HEK293 (cell line): Measurements from ENCODE around the gene DYRK2.
A peak's percentile ranks its signal among the peaks of the same experiment; 100 is the strongest.

Experiments
- CTCF ChIA-PET: fragments of 350-600 bp; formaldehyde crosslinking; extraction: SDS; loops from one replicate; lab custom pipeline; 2021; ENCODE audit warnings: antibody characterized with exemption; lab: Yijun Ruan, JAX
- POLR2A ChIA-PET: fragments of 300-600 bp; formaldehyde crosslinking; extraction: SDS; loops from one replicate; lab custom pipeline; 2020; ENCODE audit warnings: antibody characterized with exemption, inconsistent platforms; lab: Yijun Ruan, JAX
- H3K27ac ChIP-seq: fragments of 200-500 bp; sonication (Bioruptor generic); 2 replicates; pipeline ENCODE4 v1.5.1; 2014; ENCODE audit warnings: low read depth, low read length, control low read depth, inconsistent platforms; ENCODE audit errors: extremely low read depth
- H3K36me3 ChIP-seq, 2 experiments: fragments of 200-500 bp in 1 of 2; sonication (Bioruptor generic) in 1 of 2; 1 replicate in 1 of 2; 2 replicates in 1 of 2; pipeline ENCODE4 v1.5.1; 2014 to 2017; ENCODE audit warnings: inconsistent platforms in 2 of 2, low read length in 2 of 2; ENCODE audit not compliant: control insufficient read depth in 2 of 2, insufficient read depth in 1 of 2
- H3K4me1 ChIP-seq: fragments of 200-500 bp; sonication (Bioruptor generic); 2 replicates; pipeline ENCODE4 v1.5.1; 2014; ENCODE audit warnings: mild to moderate bottlenecking, low read length, inconsistent platforms; ENCODE audit not compliant: control insufficient read depth, insufficient read depth
- H3K4me3 ChIP-seq: 2 replicates; pipeline ENCODE4 v1.5.1; 2011; ENCODE audit warnings: low read depth, mild to moderate bottlenecking, control low read depth, low read length, moderate library complexity
- H3K9me3 ChIP-seq: fragments of 200-500 bp; sonication (Bioruptor generic); 2 replicates; pipeline ENCODE4 v1.5.1; 2014; ENCODE audit warnings: low read depth, low read length, inconsistent platforms; ENCODE audit not compliant: control insufficient read depth, insufficient read depth
- GLIS1 ChIP-seq: fragments of 450-650 bp; formaldehyde crosslinking; IDR thresholded peaks from 2 replicates; pipeline ENCODE4 v1.5.1; 2016; ENCODE audit warnings: missing biosample characterization, missing genetic modification characterization
- KLF7 ChIP-seq: fragments of 450-650 bp; formaldehyde crosslinking; IDR thresholded peaks from 2 replicates; pipeline ENCODE4 v1.5.1; 2016; ENCODE audit warnings: missing biosample characterization, missing genetic modification characterization, borderline replicate concordance
- MEIS1 ChIP-seq: sonication (generic); formaldehyde crosslinking; IDR thresholded peaks from 2 replicates; pipeline ENCODE4 v1.8.1; 2022; ENCODE audit warnings: missing genetic modification reagents, mild to moderate bottlenecking, borderline replicate concordance
- SP7 ChIP-seq: fragments of 450-650 bp; formaldehyde crosslinking; IDR thresholded peaks from 2 replicates; pipeline ENCODE4 v1.5.1; 2016; ENCODE audit warnings: missing biosample characterization, missing genetic modification characterization
- WT1 ChIP-seq: fragments of 450-650 bp; formaldehyde crosslinking; IDR thresholded peaks from 2 replicates; pipeline ENCODE4 v1.5.1; 2016; ENCODE audit warnings: missing biosample characterization, missing genetic modification characterization
- ZBTB1 ChIP-seq: fragments of 450-650 bp; formaldehyde crosslinking; IDR thresholded peaks from 2 replicates; pipeline ENCODE4 v1.5.1; 2016; ENCODE audit warnings: missing biosample characterization, missing genetic modification characterization
- ZNF221 ChIP-seq: fragments of 450-650 bp; formaldehyde crosslinking; IDR thresholded peaks from 2 replicates; pipeline ENCODE4 v1.5.1; 2017; ENCODE audit warnings: missing biosample characterization, missing genetic modification characterization, borderline replicate concordance
- ZNF350 ChIP-seq: fragments of 450-650 bp; formaldehyde crosslinking; IDR thresholded peaks from 2 replicates; pipeline ENCODE4 v1.5.0; 2017; ENCODE audit warnings: missing biosample characterization, mild to moderate bottlenecking, missing genetic modification characterization
- ZNF394 ChIP-seq: fragments of 450-650 bp; formaldehyde crosslinking; IDR thresholded peaks from 2 replicates; pipeline ENCODE4 v1.5.1; 2016; ENCODE audit warnings: missing biosample characterization, missing genetic modification characterization, mild to moderate bottlenecking, moderate library complexity, borderline replicate concordance
- ZNF530 ChIP-seq: fragments of 450-650 bp; formaldehyde crosslinking; IDR thresholded peaks from 2 replicates; pipeline ENCODE4 v1.5.1; 2016; ENCODE audit warnings: low read depth, missing biosample characterization, missing genetic modification characterization
- ZNF561 ChIP-seq: fragments of 450-650 bp; IDR thresholded peaks from 2 replicates; pipeline ENCODE4 v1.5.1; 2018; ENCODE audit warnings: missing biosample characterization, missing genetic modification characterization, borderline replicate concordance
- ZNF654 ChIP-seq: fragments of 450-650 bp; formaldehyde crosslinking; IDR thresholded peaks from 2 replicates; pipeline ENCODE4 v1.5.1; 2016; ENCODE audit warnings: low read depth, missing biosample characterization, missing genetic modification characterization
- ZNF837 ChIP-seq: fragments of 450-650 bp; formaldehyde crosslinking; IDR thresholded peaks from 2 replicates; pipeline ENCODE4 v1.5.1; 2016; ENCODE audit warnings: missing biosample characterization, missing genetic modification characterization
- TF ChIP-seq, protein P1 (sequence below): fragments of 450-650 bp; formaldehyde crosslinking; IDR thresholded peaks from 2 replicates; pipeline ENCODE4 v1.5.1; 2016; ENCODE audit warnings: missing biosample characterization, missing genetic modification characterization
- TF ChIP-seq, protein P2 (sequence below): fragments of 450-650 bp; formaldehyde crosslinking; IDR thresholded peaks from 2 replicates; pipeline ENCODE4 v1.5.1; 2016; ENCODE audit warnings: missing biosample characterization, missing genetic modification characterization, borderline replicate concordance
- TF ChIP-seq, protein P3 (sequence below): IDR thresholded peaks from 2 replicates; pipeline ENCODE4 v1.6.1; 2011; ENCODE audit warnings: mild to moderate bottlenecking, low read depth, low read length, borderline replicate concordance
- TF ChIP-seq, protein P4 (sequence below): fragments of 450-650 bp; formaldehyde crosslinking; IDR thresholded peaks from 2 replicates; pipeline ENCODE4 v1.5.1; 2016; ENCODE audit warnings: missing biosample characterization, missing genetic modification characterization

The DYRK2 gene

DNA sequence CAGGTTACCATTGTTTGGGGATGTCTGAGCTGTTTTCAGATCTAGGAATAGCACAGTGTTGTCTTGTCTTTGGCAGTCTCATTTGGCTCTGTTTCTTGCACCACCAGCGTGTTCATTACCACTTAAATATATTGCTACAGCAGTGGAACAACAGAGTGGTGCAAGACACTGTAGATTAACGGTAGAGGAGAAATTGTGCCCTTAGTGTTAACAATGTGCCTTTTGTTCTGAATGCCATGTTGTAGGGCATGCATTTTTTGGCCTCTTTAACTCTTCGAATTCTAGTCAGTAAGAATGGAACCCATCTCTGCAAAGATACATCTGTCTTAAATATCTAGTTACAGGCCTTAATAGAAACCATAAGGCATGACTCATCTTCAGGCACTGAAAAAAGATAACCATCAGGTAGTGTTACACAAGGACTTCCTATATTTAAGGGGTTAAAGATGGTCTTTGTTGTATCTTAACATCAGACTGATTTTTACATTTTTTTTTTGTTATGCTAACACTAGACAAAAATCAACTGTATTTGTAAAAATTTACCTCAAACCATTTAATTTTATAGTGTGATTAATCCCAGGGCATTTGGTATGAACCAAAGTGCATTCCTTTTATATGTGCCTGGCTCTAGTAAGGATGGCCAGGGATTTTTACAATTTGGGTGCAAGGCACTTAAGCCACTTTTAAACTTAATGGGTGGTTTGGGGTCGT lies 12.9 kb downstream of the DYRK2 start (continued):
- TF ChIP-seq, protein P1, sequence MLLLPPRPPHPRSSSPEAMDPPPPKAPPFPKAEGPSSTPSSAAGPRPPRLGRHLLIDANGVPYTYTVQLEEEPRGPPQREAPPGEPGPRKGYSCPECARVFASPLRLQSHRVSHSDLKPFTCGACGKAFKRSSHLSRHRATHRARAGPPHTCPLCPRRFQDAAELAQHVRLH (tag by site-specific recombination): no peak
- TF ChIP-seq ZNF394 (no peak), KLF7 (tag by site-specific recombination) (no peak), MEIS1 (CRISPR knock-in tag) (no peak), ZNF837 (tag by site-specific recombination) (no peak), SP7 (tag by site-specific recombination) (peak; percentile 39; the same call in 1 of the 2 replicates), ZNF221 (tag by site-specific recombination) (no peak), GLIS1 (tag by site-specific recombination) (no peak), ZBTB1 (tag by site-specific recombination) (no peak), ZNF350 (tag by site-specific recombination) (no peak), ZNF530 (tag by site-specific recombination) (no peak), ZNF561 (tag by site-specific recombination) (0 out of 2 replicates have a peak, but pooled peaks have one; percentile 9)
- TF ChIP-seq, protein P2, sequence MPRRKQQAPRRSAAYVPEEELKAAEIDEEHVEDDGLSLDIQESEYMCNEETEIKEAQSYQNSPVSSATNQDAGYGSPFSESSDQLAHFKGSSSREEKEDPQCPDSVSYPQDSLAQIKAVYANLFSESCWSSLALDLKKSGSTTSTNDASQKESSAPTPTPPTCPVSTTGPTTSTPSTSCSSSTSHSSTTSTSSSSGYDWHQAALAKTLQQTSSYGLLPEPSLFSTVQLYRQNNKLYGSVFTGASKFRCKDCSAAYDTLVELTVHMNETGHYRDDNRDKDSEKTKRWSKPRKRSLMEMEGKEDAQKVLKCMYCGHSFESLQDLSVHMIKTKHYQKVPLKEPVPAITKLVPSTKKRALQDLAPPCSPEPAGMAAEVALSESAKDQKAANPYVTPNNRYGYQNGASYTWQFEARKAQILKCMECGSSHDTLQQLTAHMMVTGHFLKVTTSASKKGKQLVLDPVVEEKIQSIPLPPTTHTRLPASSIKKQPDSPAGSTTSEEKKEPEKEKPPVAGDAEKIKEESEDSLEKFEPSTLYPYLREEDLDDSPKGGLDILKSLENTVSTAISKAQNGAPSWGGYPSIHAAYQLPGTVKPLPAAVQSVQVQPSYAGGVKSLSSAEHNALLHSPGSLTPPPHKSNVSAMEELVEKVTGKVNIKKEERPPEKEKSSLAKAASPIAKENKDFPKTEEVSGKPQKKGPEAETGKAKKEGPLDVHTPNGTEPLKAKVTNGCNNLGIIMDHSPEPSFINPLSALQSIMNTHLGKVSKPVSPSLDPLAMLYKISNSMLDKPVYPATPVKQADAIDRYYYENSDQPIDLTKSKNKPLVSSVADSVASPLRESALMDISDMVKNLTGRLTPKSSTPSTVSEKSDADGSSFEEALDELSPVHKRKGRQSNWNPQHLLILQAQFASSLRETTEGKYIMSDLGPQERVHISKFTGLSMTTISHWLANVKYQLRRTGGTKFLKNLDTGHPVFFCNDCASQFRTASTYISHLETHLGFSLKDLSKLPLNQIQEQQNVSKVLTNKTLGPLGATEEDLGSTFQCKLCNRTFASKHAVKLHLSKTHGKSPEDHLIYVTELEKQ (tag by site-specific recombination): no peak
- TF ChIP-seq, protein P3, sequence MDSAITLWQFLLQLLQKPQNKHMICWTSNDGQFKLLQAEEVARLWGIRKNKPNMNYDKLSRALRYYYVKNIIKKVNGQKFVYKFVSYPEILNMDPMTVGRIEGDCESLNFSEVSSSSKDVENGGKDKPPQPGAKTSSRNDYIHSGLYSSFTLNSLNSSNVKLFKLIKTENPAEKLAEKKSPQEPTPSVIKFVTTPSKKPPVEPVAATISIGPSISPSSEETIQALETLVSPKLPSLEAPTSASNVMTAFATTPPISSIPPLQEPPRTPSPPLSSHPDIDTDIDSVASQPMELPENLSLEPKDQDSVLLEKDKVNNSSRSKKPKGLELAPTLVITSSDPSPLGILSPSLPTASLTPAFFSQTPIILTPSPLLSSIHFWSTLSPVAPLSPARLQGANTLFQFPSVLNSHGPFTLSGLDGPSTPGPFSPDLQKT: no peak
- TF ChIP-seq, protein P4, sequence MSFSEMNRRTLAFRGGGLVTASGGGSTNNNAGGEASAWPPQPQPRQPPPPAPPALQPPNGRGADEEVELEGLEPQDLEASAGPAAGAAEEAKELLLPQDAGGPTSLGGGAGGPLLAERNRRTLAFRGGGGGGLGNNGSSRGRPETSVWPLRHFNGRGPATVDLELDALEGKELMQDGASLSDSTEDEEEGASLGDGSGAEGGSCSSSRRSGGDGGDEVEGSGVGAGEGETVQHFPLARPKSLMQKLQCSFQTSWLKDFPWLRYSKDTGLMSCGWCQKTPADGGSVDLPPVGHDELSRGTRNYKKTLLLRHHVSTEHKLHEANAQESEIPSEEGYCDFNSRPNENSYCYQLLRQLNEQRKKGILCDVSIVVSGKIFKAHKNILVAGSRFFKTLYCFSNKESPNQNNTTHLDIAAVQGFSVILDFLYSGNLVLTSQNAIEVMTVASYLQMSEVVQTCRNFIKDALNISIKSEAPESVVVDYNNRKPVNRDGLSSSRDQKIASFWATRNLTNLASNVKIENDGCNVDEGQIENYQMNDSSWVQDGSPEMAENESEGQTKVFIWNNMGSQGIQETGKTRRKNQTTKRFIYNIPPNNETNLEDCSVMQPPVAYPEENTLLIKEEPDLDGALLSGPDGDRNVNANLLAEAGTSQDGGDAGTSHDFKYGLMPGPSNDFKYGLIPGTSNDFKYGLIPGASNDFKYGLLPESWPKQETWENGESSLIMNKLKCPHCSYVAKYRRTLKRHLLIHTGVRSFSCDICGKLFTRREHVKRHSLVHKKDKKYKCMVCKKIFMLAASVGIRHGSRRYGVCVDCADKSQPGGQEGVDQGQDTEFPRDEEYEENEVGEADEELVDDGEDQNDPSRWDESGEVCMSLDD (tag by site-specific recombination): no peak

DNA sequence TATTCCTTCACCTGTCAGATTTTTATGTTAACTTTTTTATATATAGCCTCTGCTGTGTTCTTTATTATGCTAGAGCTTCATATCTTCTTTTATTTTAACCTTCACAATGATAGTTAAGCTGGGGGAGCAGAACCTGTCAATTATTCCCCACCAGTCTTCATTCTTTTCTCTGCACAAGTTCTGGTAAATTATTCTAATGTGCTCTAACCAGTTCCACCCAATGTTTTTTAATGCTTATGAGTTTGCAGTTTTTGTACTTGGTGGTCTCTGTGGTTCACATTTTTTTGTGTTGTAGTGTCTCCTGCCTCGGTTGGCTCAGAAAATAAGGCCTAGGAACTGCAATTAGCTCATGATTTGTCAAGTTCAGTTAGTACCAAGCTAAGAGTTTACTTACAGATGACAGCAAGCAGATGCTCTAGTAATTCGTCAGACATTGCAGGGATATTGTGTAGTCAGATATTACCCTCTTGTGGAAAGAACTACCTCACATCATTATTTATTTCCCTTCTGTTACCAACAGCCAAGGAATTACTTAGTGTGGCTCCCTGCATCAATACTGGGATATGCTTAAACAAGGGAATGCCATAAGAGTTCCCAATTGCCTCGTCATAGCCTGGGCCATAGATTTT lies 14.5 kb downstream of the DYRK2 start:
- Histone ChIP-seq H3K36me3 (peaks cover 0 to 26% of the 10 kb centered on the region in 2 experiments; a peak in 1 of 3 replicates), H3K27ac (no peak overlapping the region), H3K4me3 (no peak overlapping the region), H3K9me3 (no peaks in the 10 kb centered on the region), H3K4me1 (peaks cover 12% of the 10 kb centered on the region)
- ChIA-PET POLR2A (interaction anchor here (1.3 kb wide), 1 partner anchor 51 kb away, joined by 3 read pairs; no protein-coding TSS in a partner anchor), CTCF (interaction anchor here (0.7 kb wide), 1 partner anchor 954 kb away, joined by 5 read pairs; no protein-coding TSS in a partner anchor)
- no peak for TF ChIP-seq WT1 (tag by site-specific recombination)
- TF ChIP-seq ZNF654: peak; percentile 24; the same call in 1 of the 2 replicates
